HG03469 (cell line): ENCODE data around the gene WDR4.
"Not testable (repeated sequence)": the region's sequence is repeated elsewhere in the genome, so short reads cannot be mapped to it uniquely, and the experiment has no call there.

Experiments used
- ATAC-seq: cut with Tn5 transposase; IDR thresholded peaks from one replicate; pipeline ENCODE4 v1.9.1; 2021; ENCODE audit warnings: mild to moderate bottlenecking, moderate library complexity, moderate number of reproducible peaks; ENCODE audit not compliant: unreplicated experiment

WDR4 gene

DNA sequence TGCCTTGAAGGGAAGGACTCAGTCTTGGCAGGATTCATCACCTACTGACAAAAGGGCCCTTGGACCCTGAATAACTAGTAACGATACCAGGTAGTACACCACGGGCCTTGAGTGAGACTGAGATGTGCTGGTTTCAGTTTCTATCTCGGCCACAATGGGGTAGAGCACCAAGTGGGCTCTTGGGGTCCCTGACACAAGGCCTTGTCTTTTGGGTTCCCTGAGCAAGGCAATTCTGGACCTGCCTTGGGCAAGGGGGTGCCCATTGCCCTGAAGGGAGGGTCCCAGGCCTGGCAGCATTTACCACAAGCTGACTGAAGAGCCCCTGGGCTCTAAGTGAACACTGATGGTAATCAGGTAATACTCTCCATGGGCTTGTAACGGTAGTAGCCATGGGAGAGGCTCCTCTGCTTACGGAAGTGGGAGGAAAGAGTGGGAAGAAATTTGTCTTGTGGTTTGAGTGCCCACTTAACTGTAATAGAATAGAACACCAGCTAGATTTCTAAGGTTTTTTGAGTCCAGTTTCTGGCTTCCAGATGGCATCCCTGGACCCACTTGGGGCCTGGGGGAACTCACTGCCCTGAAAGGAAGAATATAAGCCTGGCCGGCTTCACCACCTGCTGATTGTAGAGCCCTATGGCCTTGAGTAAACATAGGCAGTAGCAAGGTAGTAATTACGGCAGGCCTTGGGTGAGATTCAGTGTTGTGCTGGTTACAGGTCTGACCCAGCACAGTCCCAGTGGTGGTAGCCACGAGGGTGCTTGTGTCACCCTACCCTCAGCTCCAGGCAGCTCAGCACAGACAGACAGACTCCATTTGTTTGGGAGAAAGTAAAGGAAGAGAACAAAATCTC, 58.5 kb downstream of the WDR4 start:
- ATAC-seq: no peak

DNA sequence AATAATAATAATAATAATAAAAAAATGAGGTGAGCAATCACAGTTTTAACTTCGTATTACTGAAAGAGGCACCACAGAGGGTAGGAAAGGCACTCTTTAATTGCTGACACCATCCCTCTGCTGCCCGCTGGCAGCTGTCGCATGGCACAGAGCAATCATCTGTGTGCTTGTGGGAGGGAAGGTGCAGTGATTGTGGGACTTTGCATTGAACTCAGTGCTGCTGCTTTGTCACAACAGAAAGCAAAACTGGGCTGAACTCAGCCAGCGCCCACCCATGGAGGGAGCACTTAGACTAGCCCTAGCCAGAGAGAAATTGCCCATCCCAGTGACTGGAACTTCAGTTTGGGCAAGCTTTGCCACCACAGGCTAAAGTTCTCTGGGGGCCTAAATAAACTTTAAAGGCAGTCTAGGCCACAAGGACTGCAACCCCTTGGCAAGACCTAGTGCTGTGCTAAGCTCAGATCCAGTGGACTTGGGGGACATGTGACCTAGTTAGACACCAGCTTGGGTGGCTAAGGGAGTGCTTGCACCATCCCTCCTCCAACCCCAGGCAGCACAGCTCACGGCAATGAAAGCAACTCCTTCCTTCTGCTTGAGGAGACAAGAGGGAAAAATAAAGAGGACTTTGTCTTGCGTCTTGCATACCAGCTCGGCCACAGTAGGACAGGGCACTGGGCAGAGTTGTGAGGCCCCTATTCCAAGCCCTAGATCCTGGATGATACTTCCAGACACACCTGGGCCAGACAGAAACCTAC, 59.3 kb downstream of the WDR4 start:
- no peak for ATAC-seq

DNA sequence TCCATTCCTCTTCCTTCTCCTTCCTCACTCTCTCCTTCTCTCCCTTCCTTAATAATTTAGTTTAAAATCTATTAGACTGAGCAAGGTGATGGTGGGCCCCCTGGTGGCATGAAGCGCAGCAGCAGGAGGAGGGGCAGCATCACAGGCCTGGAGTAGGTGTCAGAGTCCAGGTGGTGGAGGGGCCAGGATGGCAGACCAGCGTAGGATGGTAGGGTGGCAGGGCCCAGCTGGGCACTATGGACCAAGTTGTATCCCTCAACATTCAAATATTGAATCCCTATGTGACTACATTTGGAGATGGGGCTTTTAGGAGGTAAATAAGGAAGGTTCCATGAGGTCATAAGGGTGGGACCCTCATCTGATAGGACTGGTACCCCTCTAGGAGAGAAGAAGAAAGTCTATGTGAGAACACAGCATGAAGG, 61.0 kb downstream of the WDR4 start:
- no peak for ATAC-seq

DNA sequence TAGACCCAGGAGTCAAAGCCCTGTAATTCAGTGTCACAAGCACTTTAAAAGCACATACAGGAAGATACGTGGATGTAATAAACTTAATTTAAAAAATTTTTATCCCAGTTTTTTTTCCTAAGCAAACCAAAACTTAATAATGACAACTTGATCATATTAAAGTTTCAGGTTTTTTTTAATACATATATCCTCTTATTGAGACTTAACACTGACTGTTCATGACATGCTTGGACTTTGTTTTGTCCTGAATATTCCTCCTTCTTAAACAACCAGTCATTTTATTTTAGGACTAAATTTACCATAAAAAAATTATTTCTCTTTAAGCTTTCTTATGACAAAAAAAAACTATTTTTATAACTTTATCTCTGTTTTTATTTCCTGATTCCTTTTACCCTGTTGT, 64.1 kb downstream of the WDR4 start:
- no peak for ATAC-seq

DNA sequence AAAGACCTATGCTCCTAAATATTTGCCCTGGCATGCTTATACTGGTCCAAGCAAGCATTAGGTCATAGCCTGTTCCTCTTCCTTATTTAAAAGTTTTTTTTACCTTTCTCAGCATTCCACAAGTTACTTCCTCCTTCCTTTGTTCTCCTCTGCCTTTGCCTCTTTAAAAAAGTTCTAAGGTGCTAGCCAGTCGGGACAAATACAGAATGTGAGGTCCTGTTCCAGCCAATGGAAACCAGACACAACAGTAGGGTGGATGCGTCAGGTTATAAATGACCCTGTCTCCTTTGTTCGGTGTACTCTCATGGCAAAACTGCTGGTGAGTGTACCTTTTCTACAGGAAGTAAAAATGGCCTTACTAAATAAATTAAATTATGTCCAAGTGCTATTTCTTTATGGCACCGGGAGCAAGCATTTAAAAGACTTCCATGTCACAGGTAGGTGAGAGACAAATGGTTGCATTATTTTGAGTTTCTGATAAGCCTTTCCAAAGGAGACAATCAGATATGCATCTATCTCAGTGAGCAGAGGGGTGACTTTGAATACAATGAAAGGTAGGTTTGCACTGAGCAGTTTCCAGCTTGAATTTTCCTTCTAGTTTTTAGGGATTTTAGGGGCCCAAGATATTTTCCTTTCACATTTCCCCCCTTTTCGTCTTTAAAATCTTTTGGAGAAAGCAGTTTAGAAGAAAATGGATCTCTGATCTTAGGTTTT, 66.7 kb downstream of the WDR4 start:
- not testable (repeated sequence) for ATAC-seq

DNA sequence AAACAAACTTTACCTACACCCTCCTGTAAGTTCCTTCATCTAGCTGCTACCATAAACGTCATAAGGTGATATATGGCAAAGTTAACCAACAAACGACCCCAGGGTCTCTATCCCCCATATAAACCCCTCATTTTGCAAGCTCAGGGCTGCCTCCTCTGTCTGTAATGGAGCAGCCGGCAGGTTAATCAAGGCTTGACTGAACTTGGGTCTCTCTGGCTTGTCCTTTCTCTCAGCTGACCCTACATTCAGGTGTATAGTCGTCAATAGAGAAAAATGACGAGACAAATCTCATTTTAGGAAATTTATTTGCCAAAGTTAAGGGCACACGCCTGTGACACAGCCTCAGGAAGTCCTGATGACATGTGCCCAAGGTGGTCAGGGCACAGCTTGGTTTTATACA, 67.4 kb downstream of the WDR4 start:
- ATAC-seq: no peak

DNA sequence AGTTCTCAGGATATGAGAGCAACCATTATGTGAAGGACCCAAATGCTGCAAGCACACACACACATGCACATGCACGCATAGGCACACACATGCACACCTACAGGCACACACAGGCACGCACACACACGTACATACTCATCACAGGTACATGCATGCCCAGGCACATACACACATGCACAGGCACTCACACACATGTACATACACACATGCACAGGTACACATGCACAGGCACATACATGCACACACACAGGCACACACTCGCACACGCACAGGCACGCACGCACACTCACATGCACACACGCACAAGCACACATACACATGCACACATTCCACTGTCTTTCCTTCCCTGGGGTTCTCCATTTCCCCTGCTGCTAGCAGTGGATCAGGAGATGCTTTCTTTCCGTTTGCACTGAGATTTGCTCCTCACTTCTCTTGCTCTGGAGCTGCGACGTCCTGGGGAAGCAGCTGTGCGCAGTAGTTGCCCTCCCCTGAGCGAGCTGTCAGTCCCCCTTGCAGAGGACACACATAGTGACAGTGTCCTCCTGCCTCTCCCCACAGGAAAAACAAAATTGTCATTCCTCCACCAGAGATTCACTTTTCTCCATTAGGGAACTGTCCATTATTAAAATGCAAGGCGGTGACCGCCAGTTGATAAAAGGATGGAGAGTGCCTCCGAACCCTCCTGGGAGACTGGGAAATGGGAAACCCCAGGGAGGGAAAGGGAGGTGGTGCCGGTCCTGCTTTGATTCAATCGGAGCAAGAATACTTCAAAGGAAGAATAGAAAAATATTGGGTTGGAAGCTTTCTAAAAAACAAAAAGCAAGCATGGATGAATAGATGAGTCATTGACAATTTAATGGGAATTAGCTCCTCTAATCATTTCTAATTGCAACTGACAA, 69.5 kb downstream of the WDR4 start:
- ATAC-seq: no peak

DNA sequence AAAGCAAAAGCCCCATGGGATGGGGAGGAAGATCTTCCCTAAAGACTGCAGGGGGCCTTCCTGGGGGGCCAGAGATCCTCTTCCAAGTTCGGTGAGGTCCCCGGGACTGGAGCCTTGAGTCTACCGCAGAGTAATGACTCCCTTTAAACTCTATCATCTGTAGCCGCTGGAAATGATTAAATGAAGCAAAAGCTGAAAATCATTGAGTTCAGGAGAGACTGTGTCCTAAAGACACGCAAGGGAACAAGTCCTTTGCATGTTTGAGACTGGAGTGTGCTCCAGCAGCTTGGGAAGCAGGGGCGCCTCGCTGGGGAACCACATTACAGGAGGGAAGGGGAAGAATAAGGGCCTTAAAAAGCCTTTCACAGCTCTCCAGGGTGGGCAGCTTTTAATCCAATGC, 70.2 kb downstream of the WDR4 start:
- no peak for ATAC-seq

DNA sequence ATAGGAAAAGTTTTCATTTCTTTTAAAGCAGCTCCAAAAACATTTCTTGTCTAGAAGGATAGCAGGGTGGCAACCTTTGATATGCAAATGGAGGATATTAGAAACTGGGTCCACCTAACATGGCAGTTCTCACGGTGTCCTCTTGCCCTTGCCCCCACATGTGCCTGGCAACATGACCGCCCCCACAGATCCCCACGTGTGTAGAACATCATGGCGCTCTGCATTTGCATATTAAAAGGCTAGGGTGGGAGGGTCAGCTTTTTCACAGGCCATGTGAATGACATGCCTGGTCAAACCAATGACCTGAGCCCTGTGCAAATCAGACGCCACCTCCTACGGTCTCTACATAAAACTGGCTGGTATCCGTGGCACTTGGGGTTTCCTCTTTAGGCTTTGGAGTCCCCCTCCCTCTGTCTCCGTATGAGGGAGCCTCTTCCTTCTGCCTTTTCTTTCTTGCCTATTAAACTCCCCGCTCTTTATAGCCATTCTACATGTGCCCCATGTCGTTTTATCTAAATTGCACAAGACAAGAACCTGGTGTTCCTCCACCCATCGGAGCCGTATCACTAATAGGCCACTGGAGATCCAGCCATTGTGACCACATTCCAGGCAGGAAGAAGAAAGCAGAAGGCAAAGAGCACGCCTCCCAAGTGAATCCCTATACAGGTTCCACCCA, 71.3 kb downstream of the WDR4 start:
- no peak for ATAC-seq

DNA sequence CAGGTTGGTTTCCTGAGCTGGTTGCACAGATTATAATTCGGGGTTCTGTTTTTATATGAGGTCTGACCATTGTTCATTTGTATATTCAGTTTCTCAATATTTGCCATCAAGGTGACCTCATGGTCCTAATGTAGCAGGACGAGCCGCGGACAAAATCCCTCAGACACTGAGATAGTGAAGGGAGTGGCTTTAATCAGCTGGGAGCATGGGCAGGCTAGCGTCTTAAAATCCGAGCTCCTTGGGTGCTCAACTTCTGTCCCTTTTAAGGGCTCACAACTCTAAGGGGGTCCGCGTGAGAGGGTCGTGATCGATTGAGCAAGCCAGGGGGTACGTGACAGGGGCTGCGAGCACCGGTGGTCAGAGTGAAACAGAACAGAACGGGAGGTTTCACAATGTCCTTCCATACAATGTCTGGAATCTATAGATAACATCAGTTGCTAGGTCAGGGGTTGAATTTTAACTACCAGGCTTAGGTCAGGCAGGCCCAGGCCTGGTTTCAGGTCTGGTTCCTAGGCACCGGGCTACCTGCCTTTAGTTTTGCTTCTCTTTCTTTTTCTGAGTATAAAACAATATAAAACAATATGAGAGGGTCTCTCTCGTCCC, 71.9 kb downstream of the WDR4 start:
- ATAC-seq: not testable (repeated sequence)

DNA sequence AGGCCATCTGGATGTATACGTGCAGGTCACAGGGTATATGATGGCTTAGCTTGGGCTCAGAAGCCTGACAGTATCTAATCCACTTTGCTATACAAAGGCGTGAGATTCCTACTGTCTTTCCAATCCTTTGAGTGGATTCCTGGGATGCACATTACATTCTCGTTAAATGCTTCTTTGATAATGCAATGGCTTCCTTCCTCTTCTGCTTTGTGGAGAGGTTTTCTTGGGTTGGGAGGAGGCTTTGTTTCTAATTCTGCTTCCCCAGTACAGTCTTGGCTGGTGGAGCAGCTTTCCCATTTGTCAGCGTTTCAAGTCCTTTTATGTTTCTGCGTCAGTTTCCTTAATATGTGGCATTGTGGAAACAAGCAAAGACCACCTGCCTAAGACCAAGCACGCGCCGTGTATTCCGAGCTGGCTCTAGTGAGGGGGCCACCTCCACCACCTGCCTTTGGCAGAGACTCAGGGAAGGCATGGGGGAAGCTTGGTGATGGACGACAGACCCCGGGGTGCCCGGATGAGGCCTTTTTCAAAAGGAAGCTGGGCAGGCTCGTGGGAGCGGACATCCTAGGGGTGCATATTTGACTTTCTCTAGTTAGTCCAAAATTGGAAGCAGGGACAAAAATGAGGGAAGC, 72.7 kb downstream of the WDR4 start:
- ATAC-seq: no peak

DNA sequence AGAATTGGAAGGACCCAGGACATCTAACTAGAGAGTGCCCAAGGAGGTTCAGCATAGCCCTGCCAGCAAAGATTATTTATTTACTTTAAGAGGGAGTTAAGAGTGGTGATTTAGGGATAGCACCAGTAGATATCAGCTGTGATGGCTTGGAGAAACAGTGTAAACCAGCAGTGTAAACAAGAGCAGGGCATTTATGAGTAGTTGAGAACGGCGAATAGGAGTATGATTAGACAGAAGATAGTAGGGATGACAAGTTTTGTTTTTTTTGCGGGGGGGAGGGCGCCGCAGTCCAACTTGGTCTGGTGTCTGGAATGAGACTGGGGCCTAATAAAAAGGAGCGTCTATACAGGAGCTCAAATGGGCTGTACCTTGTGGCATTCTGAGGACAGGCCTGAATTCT, 77.7 kb downstream of the WDR4 start:
- not testable (repeated sequence) for ATAC-seq

DNA sequence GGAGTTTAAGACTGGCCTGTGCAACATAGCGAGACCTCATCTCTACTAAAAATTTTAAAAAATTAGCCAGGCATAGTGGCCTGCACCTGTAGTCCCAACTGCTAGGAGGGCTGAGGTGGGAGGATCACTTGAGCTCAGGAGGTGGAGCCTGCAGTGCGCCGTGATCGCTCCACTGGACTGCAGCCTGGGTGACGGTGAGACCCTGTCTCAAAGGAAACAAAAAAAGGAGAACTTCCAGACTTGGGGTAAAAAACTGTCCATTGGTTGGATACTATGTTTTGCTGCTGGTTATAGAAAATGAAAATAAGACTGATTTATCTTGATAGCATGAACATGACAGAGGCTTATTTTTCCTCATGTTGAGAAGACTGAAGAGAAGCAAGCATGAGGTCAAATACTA, 79.4 kb downstream of the WDR4 start:
- ATAC-seq: no peak

DNA sequence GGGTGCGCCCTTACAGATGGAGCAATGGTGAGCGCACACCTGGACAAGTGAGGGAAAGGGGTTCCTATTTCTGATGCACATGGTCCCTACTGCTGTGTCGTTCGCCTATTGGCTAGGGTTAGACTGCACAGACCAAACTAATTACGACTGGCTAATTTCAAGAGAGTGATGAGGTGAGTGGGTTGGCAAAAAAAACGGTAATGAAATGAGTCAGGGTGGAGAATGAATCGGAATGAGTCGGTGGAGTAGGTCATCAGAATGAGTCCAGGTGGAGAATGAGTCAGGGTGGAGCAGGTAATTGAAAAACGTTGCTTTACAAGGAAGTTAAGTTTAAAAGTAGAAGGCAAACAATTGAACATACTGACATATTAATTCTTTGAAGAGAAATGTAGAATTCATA, 79.8 kb downstream of the WDR4 start:
- ATAC-seq: no peak
